ENCODE data around the gene CTF1.
"Not testable (repeated sequence)": the region's sequence is repeated elsewhere in the genome, so short reads cannot be mapped to it uniquely, and the experiment has no call there.

CTF1 gene

DNA sequence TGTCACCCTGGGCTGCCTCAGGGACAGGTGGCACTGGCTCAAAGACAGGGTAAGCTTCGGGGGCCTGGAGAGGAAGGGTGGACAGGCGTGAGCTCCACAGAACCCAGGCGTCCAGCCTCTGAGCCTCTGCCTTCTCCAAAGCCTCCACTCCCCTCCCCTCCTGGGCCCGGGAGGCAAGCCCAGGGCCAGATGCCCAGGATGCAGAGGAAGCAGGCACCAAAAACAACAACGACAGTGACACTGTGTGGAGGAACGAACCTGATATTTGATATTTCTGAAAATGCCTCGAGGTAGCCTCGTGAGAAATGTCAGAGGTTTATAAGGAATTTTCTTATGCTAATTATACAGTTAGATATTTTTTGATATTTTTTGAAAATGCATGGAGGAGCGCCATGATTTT is 8.5 kb upstream of the CTF1 start:
- Histone ChIP-seq H3K9ac (no peak overlapping the region), H3K4me1 (no peaks in the 10 kb centered on the region), H3K36me3 (ENCODE audit: control insufficient read depth, insufficient read depth, low read length) (no peaks in the 10 kb centered on the region), H3K79me2 (peaks cover 6% of the 10 kb centered on the region), H3K4me2 (ENCODE audit: low read length) (no peak overlapping the region), H2AFZ (no peak overlapping the region), H3K4me3 (ENCODE audit: low read depth, low read length) (no peak overlapping the region), H3K9me3 (ENCODE audit: control insufficient read depth, low read length) (no peaks in the 10 kb centered on the region), H3K27me3 (ENCODE audit: control insufficient read depth, insufficient read depth, low read length) (no peaks in the 10 kb centered on the region), H3K27ac (no peak overlapping the region)
- no peak for TF ChIP-seq CTCF (IDR thresholded peaks at IDR 0.05)

- H3K27ac ChIP-seq, result no peak overlapping the region
Measured at GRCh38 chr16:30888856-30889499, 7.4 kb upstream of the CTF1 start.

GRCh38 chr16:30889721-30890120 is 6.7 kb upstream of the CTF1 start:
- no peak overlapping the region for H3K4me2 ChIP-seq (ENCODE audit: low read length)
- no peaks in the 10 kb centered on the region for H3K36me3 ChIP-seq (ENCODE audit: control insufficient read depth, insufficient read depth, low read length)
- no peaks in the 10 kb centered on the region for H3K27me3 ChIP-seq (ENCODE audit: control insufficient read depth, insufficient read depth, low read length)
- H3K9ac ChIP-seq, result no peak overlapping the region
- H3K4me3 ChIP-seq (ENCODE audit: low read depth, low read length), result no peak overlapping the region
- no peak overlapping the region for H2AFZ ChIP-seq
- H3K79me2 ChIP-seq, result peaks cover 12% of the 10 kb centered on the region
- TF ChIP-seq CTCF (IDR thresholded peaks at IDR 0.05), result no peak
- H3K9me3 ChIP-seq (ENCODE audit: control insufficient read depth, low read length), result no peaks in the 10 kb centered on the region
- no peak overlapping the region for H3K27ac ChIP-seq
- H3K4me1 ChIP-seq, result peaks cover 5% of the 10 kb centered on the region

More at GRCh38 chr16:30888856-30889499, 7.4 kb upstream of the CTF1 start:
- Histone ChIP-seq H3K4me1 (no peaks in the 10 kb centered on the region), H3K9ac (no peak overlapping the region), H3K36me3 (ENCODE audit: control insufficient read depth, insufficient read depth, low read length) (no peaks in the 10 kb centered on the region), H3K4me3 (ENCODE audit: low read depth, low read length) (no peak overlapping the region), H2AFZ (no peak overlapping the region), H3K4me2 (ENCODE audit: low read length) (no peak overlapping the region), H3K27me3 (ENCODE audit: control insufficient read depth, insufficient read depth, low read length) (no peaks in the 10 kb centered on the region), H3K9me3 (ENCODE audit: control insufficient read depth, low read length) (no peaks in the 10 kb centered on the region), H3K79me2 (peaks cover 12% of the 10 kb centered on the region)
- TF ChIP-seq CTCF (IDR thresholded peaks at IDR 0.05), result no peak

GRCh38 chr16:30891043-30891823 is 5.2 kb upstream of the CTF1 start:
- H3K79me2 ChIP-seq, result peaks cover 12% of the 10 kb centered on the region
- H3K4me1 ChIP-seq, result peaks cover 16% of the 10 kb centered on the region
- H3K27me3 ChIP-seq (ENCODE audit: control insufficient read depth, insufficient read depth, low read length); H2AFZ ChIP-seq; H3K9ac ChIP-seq; H3K4me3 ChIP-seq (ENCODE audit: low read depth, low read length); H3K27ac ChIP-seq; H3K36me3 ChIP-seq (ENCODE audit: control insufficient read depth, insufficient read depth, low read length); H3K4me2 ChIP-seq (ENCODE audit: low read length); H3K9me3 ChIP-seq (ENCODE audit: control insufficient read depth, low read length): not testable (repeated sequence)

- no peaks in the 10 kb centered on the region for H3K27me3 ChIP-seq (ENCODE audit: control insufficient read depth, insufficient read depth, low read length)
- H3K27ac ChIP-seq, result peak overlapping the region; percentile 62
- no peaks in the 10 kb centered on the region for H3K9me3 ChIP-seq (ENCODE audit: control insufficient read depth, low read length)
- H3K4me2 ChIP-seq (ENCODE audit: low read length), result peak overlapping the region; percentile 98
- peak overlapping the region; percentile 83 for H3K4me3 ChIP-seq (ENCODE audit: low read depth, low read length)
- H3K9ac ChIP-seq, result no peak overlapping the region
- peaks cover 21% of the 10 kb centered on the region for H3K4me1 ChIP-seq
- H2AFZ ChIP-seq, result peak overlapping the region; percentile 86
- H3K36me3 ChIP-seq (ENCODE audit: control insufficient read depth, insufficient read depth, low read length), result no peaks in the 10 kb centered on the region
- TF ChIP-seq CTCF (IDR thresholded peaks at IDR 0.05), result no peak
- peaks cover 9% of the 10 kb centered on the region for H3K79me2 ChIP-seq
Measured at GRCh38 chr16:30892670-30893416, 3.6 kb upstream of the CTF1 start.

Data from parathyroid adenoma (tissue), 2 donors.